Endothelial cell of coronary artery (primary cell): ENCODE data around the gene OR2B2. TPM values are rescaled to one million over a fixed set of nuclear protein-coding genes. Genes with fewer than 3 reads are reported as not detected.

Source experiments
- total RNA-seq: library from RNA; depleted of rRNA; stranded (reverse); fragments of >200 nt; gene quantifications from 2 replicates; pipeline ENCODE4 v1.2.3, GENCODE V29; 2014

The OR2B2 gene
- not detected in 2 replicates for total RNA-seq

GRCh38 chr6:27911956-27912446 lies at the start of gene OR2B2:
Gene OR2B2, minus strand, starts transcription at chr6:27912396. Its CDS starts 77 bp downstream, at chr6:27912319.

GRCh38 chr6:27956941-27957340 lies 44.7 kb upstream of the OR2B2 start, which contains the start of gene OR2B6:
Gene OR2B6, plus strand, starts transcription at chr6:27957241. Its CDS starts 0 bp downstream, at chr6:27957241.

Other genes with a start within 250 kb of the OR2B2 start
- not detected in 2 replicates for gene OR2B6, start 44.8 kb upstream of the OR2B2 start, total RNA-seq
- 0.19 and 0.36 TPM in 2 replicates for gene ZNF165, start 168.2 kb upstream of the OR2B2 start, total RNA-seq
- gene ZSCAN16, start 212.2 kb upstream of the OR2B2 start, total RNA-seq: 11.8 and 12.1 TPM in 2 replicates
- 8.5 and 16.3 TPM in 2 replicates for gene ZKSCAN8, start 229.5 kb upstream of the OR2B2 start, total RNA-seq